ENCODE data around the gene KIF26B.
A peak's percentile ranks its signal among the peaks of the same experiment; 100 is the strongest.
"Not testable (repeated sequence)": the region's sequence is repeated elsewhere in the genome, so short reads cannot be mapped to it uniquely, and the experiment has no call there.

KIF26B gene

GRCh38 chr1:245710961-245711903 is 556.4 kb downstream of the KIF26B start:
- no peak overlapping the region for H3K4me3 ChIP-seq (ENCODE audit: low read depth, low read length)
- no peak for DNase-seq (ENCODE audit: low read depth)
- TF ChIP-seq POLR2A (IDR thresholded peaks at IDR 0.05; ENCODE audit: extremely low read depth, insufficient read length) (no peak), MYC (IDR thresholded peaks at IDR 0.05; ENCODE audit: low read depth, low read length) (no peak), CTCF (IDR thresholded peaks at IDR 0.05; ENCODE audit: low read depth, low read length) (no peak), MAX (IDR thresholded peaks at IDR 0.05; ENCODE audit: low read depth, low read length) (no peak)

- not testable (repeated sequence) for DNase-seq (ENCODE audit: low read depth); H3K4me3 ChIP-seq (ENCODE audit: low read depth, low read length)
Measured at GRCh38 chr1:245714027-245714426, 559.2 kb downstream of the KIF26B start.

- no peak for TF ChIP-seq MAX (IDR thresholded peaks at IDR 0.05; ENCODE audit: low read depth, low read length)
- TF ChIP-seq MYC (IDR thresholded peaks at IDR 0.05; ENCODE audit: low read depth, low read length), result no peak
- no peak for TF ChIP-seq POLR2A (IDR thresholded peaks at IDR 0.05; ENCODE audit: extremely low read depth, insufficient read length)
- TF ChIP-seq CTCF (IDR thresholded peaks at IDR 0.05; ENCODE audit: low read depth, low read length), result no peak
- H3K4me3 ChIP-seq (ENCODE audit: low read depth, low read length), result no peak overlapping the region
- DNase-seq (ENCODE audit: low read depth), result peak; percentile 59
Measured at GRCh38 chr1:245715291-245715701, 560.5 kb downstream of the KIF26B start.

- no peak for DNase-seq (ENCODE audit: low read depth)
- H3K4me3 ChIP-seq (ENCODE audit: low read depth, low read length), result no peak overlapping the region
- no peak for TF ChIP-seq POLR2A (IDR thresholded peaks at IDR 0.05; ENCODE audit: extremely low read depth, insufficient read length)
- no peak for TF ChIP-seq MAX (IDR thresholded peaks at IDR 0.05; ENCODE audit: low read depth, low read length)
- no peak for TF ChIP-seq MYC (IDR thresholded peaks at IDR 0.05; ENCODE audit: low read depth, low read length)
- no peak for TF ChIP-seq CTCF (IDR thresholded peaks at IDR 0.05; ENCODE audit: low read depth, low read length)
Measured at GRCh38 chr1:245715970-245716369, 561.2 kb downstream of the KIF26B start.

- no peak for TF ChIP-seq MYC (IDR thresholded peaks at IDR 0.05; ENCODE audit: low read depth, low read length)
- TF ChIP-seq CTCF (IDR thresholded peaks at IDR 0.05; ENCODE audit: low read depth, low read length), result no peak
- TF ChIP-seq MAX (IDR thresholded peaks at IDR 0.05; ENCODE audit: low read depth, low read length), result no peak
- no peak for TF ChIP-seq POLR2A (IDR thresholded peaks at IDR 0.05; ENCODE audit: extremely low read depth, insufficient read length)
- H3K4me3 ChIP-seq (ENCODE audit: low read depth, low read length), result no peak overlapping the region
- no peak for DNase-seq (ENCODE audit: low read depth)
Measured at GRCh38 chr1:245716561-245716960, 561.8 kb downstream of the KIF26B start.

GRCh38 chr1:245717611-245718010 is 562.8 kb downstream of the KIF26B start:
- no peak overlapping the region for H3K4me3 ChIP-seq (ENCODE audit: low read depth, low read length)
- no peak for DNase-seq (ENCODE audit: low read depth)
- no peak for TF ChIP-seq MAX (IDR thresholded peaks at IDR 0.05; ENCODE audit: low read depth, low read length)
- no peak for TF ChIP-seq POLR2A (IDR thresholded peaks at IDR 0.05; ENCODE audit: extremely low read depth, insufficient read length)
- TF ChIP-seq MYC (IDR thresholded peaks at IDR 0.05; ENCODE audit: low read depth, low read length), result no peak
- TF ChIP-seq CTCF (IDR thresholded peaks at IDR 0.05; ENCODE audit: low read depth, low read length), result no peak

All from NB4 (cell line).